CD4-positive, alpha-beta T cell (primary cell): Measurements from ENCODE around the gene FAM222A. TPM values are rescaled to one million over a fixed set of nuclear protein-coding genes. Genes with fewer than 3 reads are reported as not detected.

ENCODE experiments used
- ATAC-seq: fragments of 200-7000 bp; cut with Tn5 transposase; one replicate; pipeline ENCODE4 v1.10.0; 2022; ENCODE audit warnings: mild to moderate bottlenecking; ENCODE audit not compliant: poor library complexity
- CTCF ChIA-PET: fragments of 350-600 bp; sonication (Branson Sonifier 250); formaldehyde crosslinking; loops from one replicate; lab custom pipeline; 2021; ENCODE audit warnings: antibody characterized with exemption, inconsistent platforms; lab: Charles Lee
- POLR2A ChIA-PET: fragments of 350-600 bp; sonication (Branson Sonifier 250); formaldehyde crosslinking; loops from one replicate; lab custom pipeline; 2021; ENCODE audit warnings: antibody characterized with exemption, inconsistent platforms; lab: Charles Lee
- DNase-seq, 14 experiments: peaks; one replicate each; pipeline ENCODE4 v3.0.0-alpha.2; 2013 to 2020; ENCODE audit warnings: mixed read lengths in 2 of 14
- H3K27ac ChIP-seq, 2 donors: one replicate each; pipeline versions ENCODE4 v1.5.1 to v1.7.0; 2013; ENCODE audit warnings: low read length in 2 of 2, low read depth in 1 of 2, mild to moderate bottlenecking in 1 of 2
- H3K27me3 ChIP-seq, 2 experiments: 1 replicate in 1 of 2; 2 replicates in 1 of 2; pipeline versions ENCODE4 v1.6.1 to v1.7.0; 2013; ENCODE audit warnings: low read length in 2 of 2, control low read depth in 1 of 2, mild to moderate bottlenecking in 1 of 2, moderate library complexity in 1 of 2; ENCODE audit not compliant: insufficient read depth in 2 of 2, control insufficient read depth in 1 of 2
- H3K36me3 ChIP-seq: one replicate; pipeline ENCODE4 v1.6.1; 2013; ENCODE audit warnings: low read length, control low read depth; ENCODE audit not compliant: insufficient read depth
- H3K4me1 ChIP-seq: one replicate; pipeline ENCODE4 v1.6.1; 2013; ENCODE audit warnings: low read length, control low read depth; ENCODE audit not compliant: insufficient read depth
- H3K4me3 ChIP-seq: one replicate; pipeline ENCODE4 v1.5.1; 2013; ENCODE audit warnings: mild to moderate bottlenecking, low read length, moderate library complexity
- H3K9me3 ChIP-seq, 2 experiments: 1 replicate in 1 of 2; 2 replicates in 1 of 2; pipeline versions ENCODE4 v1.6.1 to v1.7.0; 2013; ENCODE audit warnings: low read length in 2 of 2, mild to moderate bottlenecking in 2 of 2, control low read depth in 1 of 2, moderate library complexity in 1 of 2; ENCODE audit not compliant: control insufficient read depth in 1 of 2, insufficient read depth in 1 of 2
- H3K27ac Mint-ChIP-seq: one replicate; pipeline ENCODE4 v1.8.0; 2020; ENCODE audit warnings: mixed read lengths
- H3K27me3 Mint-ChIP-seq: one replicate; pipeline ENCODE4 v1.8.0; 2021; ENCODE audit warnings: mixed read lengths
- H3K36me3 Mint-ChIP-seq: one replicate; pipeline ENCODE4 v1.8.0; 2021; ENCODE audit warnings: low read depth, mixed read lengths
- H3K4me1 Mint-ChIP-seq: one replicate; pipeline ENCODE4 v1.8.0; 2021; ENCODE audit warnings: low read depth, mixed read lengths
- H3K4me3 Mint-ChIP-seq: one replicate; pipeline ENCODE4 v1.8.0; 2020; ENCODE audit warnings: mild to moderate bottlenecking, mixed read lengths
- H3K9me3 Mint-ChIP-seq: one replicate; pipeline ENCODE4 v1.8.0; 2020; ENCODE audit warnings: mixed read lengths
- intact Hi-C, 2 experiments: fragments of 100-400 bp; cut with DNase I in 1 of 2; cut with micrococcal nuclease in 1 of 2; formaldehyde crosslinking; loops; one replicate each; pipeline versions ENCODE4 v1.15.1 to v1.9.0; 2023 to 2025; cut with DNase I, micrococcal nuclease
- total RNA-seq, 174 experiments: library from RNA in 2 of 174; stranded (reverse) in 2 of 174; gene quantifications; one replicate each; pipeline ENCODE4 v1.2.3 and lab custom pipeline; 2021 to 2026
- TF ChIP-seq, protein P1 (sequence below): fragments of 200-600 bp; IDR thresholded peaks from one replicate; pipeline ENCODE4 v1.8.0; 2022; ENCODE audit warnings: antibody characterized with exemption, mild to moderate bottlenecking

Gene FAM222A
- total RNA-seq, 2 experiments from 2014 or later: 1.1 to 1.7 TPM

DNA sequence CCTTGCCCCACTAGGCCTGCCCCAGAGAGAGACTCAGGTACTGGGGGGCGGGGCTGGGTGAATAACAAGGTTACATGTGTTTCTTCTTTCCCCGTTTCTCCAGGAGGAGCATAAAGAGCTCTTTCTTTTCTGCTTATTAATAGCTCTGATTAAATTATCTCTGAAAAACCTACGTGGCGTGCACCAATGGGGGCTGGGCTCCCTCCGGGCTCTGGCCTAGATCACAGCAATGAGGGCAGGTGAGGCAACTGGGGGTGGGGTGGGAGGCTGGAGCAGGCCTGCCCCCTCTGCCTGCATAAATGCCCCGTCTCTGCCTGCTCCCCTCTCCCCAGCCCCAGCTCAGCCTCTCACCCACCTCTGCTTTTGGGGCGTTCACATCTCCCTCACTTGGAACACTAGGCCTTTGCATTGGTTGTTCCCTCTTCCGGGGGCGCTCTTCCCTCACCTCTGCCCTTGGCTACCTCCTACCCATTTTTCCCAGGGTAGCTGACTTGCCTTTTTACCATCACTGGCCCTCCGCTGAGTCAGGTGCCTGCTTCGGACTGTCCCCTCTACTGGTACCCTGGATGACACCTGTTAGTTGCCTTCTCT lies 4.1 kb upstream of the FAM222A start:
- ATAC-seq (no peak), DNase-seq (peak in 1 of 14 experiments; percentile 11)
- POLR2A ChIA-PET: no interaction called here
- TF ChIP-seq, protein P1, sequence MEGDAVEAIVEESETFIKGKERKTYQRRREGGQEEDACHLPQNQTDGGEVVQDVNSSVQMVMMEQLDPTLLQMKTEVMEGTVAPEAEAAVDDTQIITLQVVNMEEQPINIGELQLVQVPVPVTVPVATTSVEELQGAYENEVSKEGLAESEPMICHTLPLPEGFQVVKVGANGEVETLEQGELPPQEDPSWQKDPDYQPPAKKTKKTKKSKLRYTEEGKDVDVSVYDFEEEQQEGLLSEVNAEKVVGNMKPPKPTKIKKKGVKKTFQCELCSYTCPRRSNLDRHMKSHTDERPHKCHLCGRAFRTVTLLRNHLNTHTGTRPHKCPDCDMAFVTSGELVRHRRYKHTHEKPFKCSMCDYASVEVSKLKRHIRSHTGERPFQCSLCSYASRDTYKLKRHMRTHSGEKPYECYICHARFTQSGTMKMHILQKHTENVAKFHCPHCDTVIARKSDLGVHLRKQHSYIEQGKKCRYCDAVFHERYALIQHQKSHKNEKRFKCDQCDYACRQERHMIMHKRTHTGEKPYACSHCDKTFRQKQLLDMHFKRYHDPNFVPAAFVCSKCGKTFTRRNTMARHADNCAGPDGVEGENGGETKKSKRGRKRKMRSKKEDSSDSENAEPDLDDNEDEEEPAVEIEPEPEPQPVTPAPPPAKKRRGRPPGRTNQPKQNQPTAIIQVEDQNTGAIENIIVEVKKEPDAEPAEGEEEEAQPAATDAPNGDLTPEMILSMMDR: no peak
- no peak overlapping the region for H3K4me3 Mint-ChIP-seq
- Histone ChIP-seq H3K27ac (no peak overlapping the region), H3K4me1 (peaks cover under 1% of the 10 kb centered on the region), H3K36me3 (no peaks in the 10 kb centered on the region), H3K9me3 (no peaks in the 10 kb centered on the region), H3K4me3 (no peak overlapping the region), H3K27me3 (peaks cover 10 to 27% of the 10 kb centered on the region in 2 experiments)
- peaks cover 59% of the 10 kb centered on the region for H3K27me3 Mint-ChIP-seq
- intact Hi-C loops: no loop called here
- H3K36me3 Mint-ChIP-seq: no peaks in the 10 kb centered on the region
- no peaks in the 10 kb centered on the region for H3K9me3 Mint-ChIP-seq
- CTCF ChIA-PET: no interaction called here
- H3K27ac Mint-ChIP-seq: no peak overlapping the region
- H3K4me1 Mint-ChIP-seq: peaks cover 5% of the 10 kb centered on the region

DNA sequence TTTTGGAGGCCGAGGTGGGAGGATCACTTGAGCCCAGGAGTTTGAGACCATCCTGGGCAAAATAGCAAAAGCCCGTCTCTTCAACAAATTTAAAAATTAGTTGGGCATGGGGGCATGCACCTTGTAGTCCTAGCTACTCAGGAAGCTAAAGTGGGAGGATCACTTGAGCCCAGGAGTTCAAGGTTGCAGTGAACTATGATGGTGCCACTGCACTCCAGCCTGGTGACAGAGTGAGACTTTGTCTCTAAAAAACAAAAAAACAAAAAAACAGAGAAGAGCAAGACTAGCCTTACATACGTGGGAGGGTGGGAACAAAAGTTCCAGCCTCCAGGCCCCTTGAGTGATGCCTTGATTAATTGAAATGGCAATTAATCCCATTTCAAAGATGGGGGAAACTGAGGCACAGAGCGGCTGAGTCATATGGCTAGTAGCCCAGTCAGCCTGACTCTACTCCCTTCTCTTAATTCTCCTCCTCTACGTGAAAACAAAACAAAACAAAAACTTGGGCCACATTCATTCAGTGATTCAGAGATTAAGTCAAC lies 3.3 kb upstream of the FAM222A start:
- H3K27ac Mint-ChIP-seq: no peak overlapping the region
- H3K4me3 Mint-ChIP-seq: no peak overlapping the region
- H3K9me3 ChIP-seq: no peaks in the 10 kb centered on the region
- peaks cover 12 to 27% of the 10 kb centered on the region in 2 experiments for H3K27me3 ChIP-seq
- H3K4me1 Mint-ChIP-seq: peaks cover 5% of the 10 kb centered on the region
- no peaks in the 10 kb centered on the region for H3K9me3 Mint-ChIP-seq
- DNase-seq: no peak
- intact Hi-C loops: loop anchor here in 1 of 2 experiments (2.0 to 10.0 kb wide), 12 partner anchors 139 to 1977 kb away; partner anchors contain the start of genes ACAD10, ALKBH2, ANAPC7 and ANKRD13A
- no peak for ATAC-seq
- H3K36me3 ChIP-seq: no peaks in the 10 kb centered on the region
- ChIA-PET POLR2A (no interaction called here), CTCF (no interaction called here)
- no peak overlapping the region for H3K27ac ChIP-seq
- peaks cover 9% of the 10 kb centered on the region for H3K4me1 ChIP-seq
- no peaks in the 10 kb centered on the region for H3K36me3 Mint-ChIP-seq
- peaks cover 60% of the 10 kb centered on the region for H3K27me3 Mint-ChIP-seq
- TF ChIP-seq, protein P1: no peak
- no peak overlapping the region for H3K4me3 ChIP-seq

DNA sequence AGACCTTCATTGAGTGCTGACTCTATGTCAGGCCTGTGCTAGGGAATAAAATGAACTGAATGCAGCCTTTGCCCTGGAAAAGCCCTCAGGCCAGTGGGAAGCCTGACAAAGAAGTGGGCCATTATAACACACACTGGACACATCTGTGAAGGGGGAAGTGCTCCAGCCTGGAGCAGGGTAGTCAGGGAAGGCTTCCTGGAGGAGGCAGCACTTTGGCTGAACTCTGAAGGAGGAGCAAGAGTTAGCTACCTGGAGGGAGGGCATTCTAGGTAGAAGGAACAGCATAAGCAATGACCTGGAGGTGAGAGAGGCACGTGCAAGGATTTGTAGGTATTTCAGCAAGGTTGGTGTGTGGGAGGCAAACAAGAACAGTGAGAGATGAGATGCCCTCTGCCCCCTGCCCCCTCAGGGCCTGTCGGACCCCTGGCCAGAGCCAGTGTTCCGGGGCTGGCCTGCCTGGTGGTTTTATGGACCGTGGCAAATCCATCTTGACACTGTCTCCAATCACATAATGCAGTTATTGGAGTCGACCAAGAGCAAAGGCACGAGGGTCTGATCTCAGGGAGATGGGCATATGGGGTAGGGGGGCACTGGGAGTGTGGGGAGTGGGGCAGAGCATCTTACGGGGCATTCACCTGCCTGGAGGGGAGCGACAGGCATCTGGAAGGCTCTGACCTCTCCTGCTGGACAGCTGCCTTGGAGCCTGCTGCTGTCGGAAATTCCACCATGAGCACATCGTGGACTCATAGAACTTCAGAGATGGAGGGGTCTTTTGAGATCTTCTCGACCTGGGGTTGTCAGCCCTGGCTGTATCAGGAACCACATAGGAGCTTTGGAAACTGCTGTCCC lies 2.7 kb upstream of the FAM222A start:
- intact Hi-C loops: loop anchor here in 1 of 2 experiments (1.0 to 10.0 kb wide), 13 partner anchors 140 to 1976 kb away; partner anchors contain the start of genes ACAD10, ALKBH2, ANAPC7 and ANKRD13A
- POLR2A ChIA-PET: no interaction called here
- DNase-seq (no peak), ATAC-seq (no peak)
- Histone ChIP-seq H3K4me1 (peaks cover 9% of the 10 kb centered on the region), H3K4me3 (no peak overlapping the region), H3K9me3 (no peaks in the 10 kb centered on the region), H3K27ac (no peak overlapping the region), H3K27me3 (peaks cover 10 to 33% of the 10 kb centered on the region in 2 experiments), H3K36me3 (no peaks in the 10 kb centered on the region)
- Mint-ChIP-seq H3K4me1 (peaks cover 5% of the 10 kb centered on the region), H3K4me3 (no peak overlapping the region), H3K27me3 (peaks cover 63% of the 10 kb centered on the region), H3K27ac (no peak overlapping the region), H3K9me3 (no peaks in the 10 kb centered on the region), H3K36me3 (no peaks in the 10 kb centered on the region)
- CTCF ChIA-PET: no interaction called here
- TF ChIP-seq, protein P1: no peak
